Cardiac fibroblast (primary cell): ENCODE results near the gene SFXN2.
A peak's percentile ranks its signal among the peaks of the same experiment; 100 is the strongest.

Source experiments
- DNase-seq, 2 donors: peaks; one replicate each; pipeline versions ENCODE4 v3.0.0 to v3.0.0-alpha.2; 2010; ENCODE audit warnings: low read depth in 2 of 2
- H3K4me3 ChIP-seq, 2 donors: replicated peaks in 1 of 2; 1 replicate in 1 of 2; 2 replicates in 1 of 2; pipeline ENCODE4 v1.5.1; 2011; ENCODE audit warnings: low read depth in 2 of 2, low read length in 2 of 2, mild to moderate bottlenecking in 2 of 2, moderate library complexity in 1 of 2
- CTCF ChIP-seq: IDR thresholded peaks from one replicate; pipeline ENCODE4 v1.5.1; 2011; ENCODE audit warnings: low read depth, mild to moderate bottlenecking, low read length, inconsistent platforms

Gene SFXN2

DNA sequence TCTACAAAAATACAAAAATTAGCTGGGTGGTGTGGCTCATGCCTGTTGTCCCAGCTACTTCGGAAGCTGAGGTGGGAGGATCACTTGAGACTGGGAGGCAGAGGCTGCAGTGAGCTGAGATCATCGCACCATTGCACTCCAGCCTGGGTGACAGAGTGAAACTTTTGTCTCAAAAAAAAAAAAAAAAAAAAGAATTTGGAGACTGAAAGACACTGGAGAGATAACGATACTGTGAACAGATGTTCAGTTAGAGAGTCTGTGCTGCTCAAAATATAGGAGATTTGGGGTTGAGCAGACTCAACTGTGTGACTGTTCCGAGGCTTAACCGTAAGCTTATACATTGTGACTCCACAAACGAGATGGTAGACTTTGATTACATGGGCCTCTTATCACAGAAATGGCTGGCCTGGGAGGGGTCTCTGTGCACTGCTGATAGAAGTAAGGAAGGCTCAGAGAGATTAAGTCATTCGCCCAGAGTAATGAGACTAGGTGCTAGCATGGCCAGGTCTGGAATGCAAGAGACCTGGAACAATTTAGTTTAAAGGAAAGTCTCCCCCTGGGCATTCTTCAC, 48.7 kb downstream of the SFXN2 start:
- no peak overlapping the region for H3K4me3 ChIP-seq
- no peak for DNase-seq
- no peak for TF ChIP-seq CTCF

DNA sequence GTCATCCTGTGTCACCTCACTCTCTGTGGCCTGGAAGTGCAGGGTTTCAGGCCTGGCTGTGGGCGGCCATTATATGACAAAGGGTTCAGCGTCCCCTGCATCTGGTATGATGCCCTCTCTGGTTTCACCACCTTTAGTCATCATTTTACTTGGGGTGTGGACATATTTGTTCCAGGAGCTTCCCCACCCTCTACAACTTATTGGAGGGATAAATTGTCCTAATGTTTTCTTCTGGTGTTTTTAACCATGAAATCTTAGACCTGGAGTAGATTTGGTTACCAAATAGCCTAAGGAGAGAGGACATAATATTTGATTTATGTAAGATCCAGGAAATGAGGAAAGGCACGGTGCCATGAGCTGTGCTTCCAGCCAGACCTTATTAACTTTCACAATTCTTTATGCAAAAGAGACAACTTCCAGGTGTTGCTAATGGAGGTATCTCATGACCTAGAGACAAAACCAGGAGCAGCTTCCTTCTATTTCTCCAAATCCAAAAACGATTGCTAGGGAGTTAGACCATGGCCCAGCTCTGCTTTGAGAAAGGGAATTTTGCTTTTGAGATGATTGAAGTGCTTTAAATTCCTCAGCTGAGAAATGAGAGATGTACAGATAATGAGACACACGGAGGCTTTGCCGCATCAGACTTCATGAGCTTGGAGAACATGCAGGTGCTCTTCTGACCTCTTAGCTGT, 50.2 kb downstream of the SFXN2 start:
- peak in 1 of 2 donors; percentile 79 for DNase-seq
- TF ChIP-seq CTCF, result no peak
- no peak overlapping the region for H3K4me3 ChIP-seq

- H3K4me3 ChIP-seq, result no peak overlapping the region
- TF ChIP-seq CTCF, result no peak
- no peak for DNase-seq
Measured at GRCh38 chr10:102765336-102765735, 50.9 kb downstream of the SFXN2 start.

GRCh38 chr10:102767428-102768160, 53.2 kb downstream of the SFXN2 start:
- no peak overlapping the region for H3K4me3 ChIP-seq
- no peak for DNase-seq
- TF ChIP-seq CTCF, result no peak

DNA sequence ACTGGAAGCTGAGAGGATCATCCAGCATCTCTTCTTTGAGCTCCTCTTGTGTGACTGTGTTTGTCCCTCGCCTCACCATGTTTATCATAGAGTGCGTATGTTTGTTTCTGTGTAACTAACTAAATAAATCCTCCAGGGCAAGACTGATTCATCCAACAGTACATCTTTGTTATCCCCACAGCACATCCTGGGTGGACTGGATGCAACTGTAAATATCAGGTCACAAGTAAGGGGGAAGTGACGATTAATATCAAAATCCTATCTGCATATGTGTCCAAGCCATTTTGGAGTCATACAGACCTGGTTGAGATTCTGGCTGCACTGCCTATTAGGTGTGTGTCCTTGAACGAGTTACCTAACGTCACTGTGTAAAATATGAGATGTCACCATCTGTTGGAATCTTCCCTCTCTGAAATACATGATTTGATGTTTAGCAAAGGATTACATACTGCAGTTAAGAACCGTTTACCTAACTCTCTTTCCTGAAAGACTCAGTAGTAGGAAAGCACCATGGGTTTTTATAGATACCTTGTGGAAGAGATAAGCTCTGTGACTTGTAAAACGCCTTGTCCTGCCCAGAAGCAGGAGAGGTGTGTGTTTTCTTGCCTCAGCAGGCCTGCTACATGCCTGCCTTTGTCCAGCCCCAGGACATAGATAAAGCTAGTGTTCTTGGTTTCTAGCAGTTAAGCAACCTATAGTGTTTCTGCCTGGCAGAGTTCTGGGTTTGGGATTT, 55.1 kb downstream of the SFXN2 start:
- TF ChIP-seq CTCF, result no peak
- H3K4me3 ChIP-seq, result no peak overlapping the region
- DNase-seq, result no peak

- no peak for DNase-seq
- H3K4me3 ChIP-seq, result no peak overlapping the region
- no peak for TF ChIP-seq CTCF
Measured at GRCh38 chr10:102770108-102770482, 55.7 kb downstream of the SFXN2 start.
